ENCODE measurements around the gene SENP1. TPM values are rescaled to one million over a fixed set of nuclear protein-coding genes. Genes with fewer than 3 reads are reported as not detected.

The SENP1 gene
- total RNA-seq, 2 donors from 2014 or later = 36.6 to 59.7 TPM

DNA sequence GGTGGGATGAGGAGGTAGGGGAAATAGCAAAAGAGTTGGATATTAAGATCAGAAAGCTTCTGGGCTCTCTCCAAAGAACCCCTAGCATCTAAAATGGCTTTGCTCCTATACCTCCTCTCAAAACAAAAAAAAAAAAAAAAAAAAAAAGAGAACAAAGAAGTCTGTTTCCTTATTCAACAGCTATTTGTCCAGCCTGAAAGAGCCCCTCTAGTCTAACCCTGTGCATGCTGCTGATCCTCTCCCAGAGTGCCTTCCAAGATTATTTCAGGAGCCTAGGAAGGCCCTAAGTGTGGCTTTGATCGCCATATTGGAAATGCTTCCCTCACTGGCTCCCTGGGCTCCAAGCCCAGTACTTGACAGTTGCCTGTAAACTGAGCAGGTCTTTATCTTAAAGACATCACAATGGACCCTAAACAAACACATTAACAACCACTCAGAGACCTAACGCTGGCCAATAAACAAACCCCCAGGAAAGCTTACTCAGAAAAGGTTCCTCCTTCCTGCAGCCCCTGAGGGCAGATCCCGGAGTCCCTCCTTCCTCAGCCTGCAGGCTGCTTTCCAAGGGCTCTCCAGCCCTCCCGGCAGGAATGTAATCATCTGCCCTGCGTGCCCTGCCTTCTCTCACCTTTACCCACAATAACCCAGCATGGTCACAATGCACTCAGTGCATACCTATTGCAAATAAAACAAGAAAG, 84.2 kb downstream of the SENP1 start:
- Mint-ChIP-seq H3K27me3 (peaks cover 14 to 48% of the 10 kb centered on the region in 2 donors), H3K4me1 (ENCODE audit: low read depth in 2 of 2) (no peaks in the 10 kb centered on the region), H3K27ac (no peak overlapping the region), H3K9me3 (no peaks in the 10 kb centered on the region), H3K36me3 (no peaks in the 10 kb centered on the region), H3K4me3 (no peak overlapping the region)
- DNase-seq (ENCODE audit: low spot score) (no peak), ATAC-seq (no peak)

- H3K27me3 Mint-ChIP-seq = peaks cover 15 to 44% of the 10 kb centered on the region in 2 donors
- ATAC-seq = no peak
- H3K4me3 Mint-ChIP-seq = no peak overlapping the region
- H3K9me3 Mint-ChIP-seq = no peaks in the 10 kb centered on the region
- no peaks in the 10 kb centered on the region for H3K36me3 Mint-ChIP-seq
- H3K4me1 Mint-ChIP-seq (ENCODE audit: low read depth in 2 of 2) = no peaks in the 10 kb centered on the region
- no peak overlapping the region for H3K27ac Mint-ChIP-seq
- DNase-seq (ENCODE audit: low spot score) = no peak
Observed at GRCh38 chr12:48019639-48020265, 86.1 kb downstream of the SENP1 start.

DNA sequence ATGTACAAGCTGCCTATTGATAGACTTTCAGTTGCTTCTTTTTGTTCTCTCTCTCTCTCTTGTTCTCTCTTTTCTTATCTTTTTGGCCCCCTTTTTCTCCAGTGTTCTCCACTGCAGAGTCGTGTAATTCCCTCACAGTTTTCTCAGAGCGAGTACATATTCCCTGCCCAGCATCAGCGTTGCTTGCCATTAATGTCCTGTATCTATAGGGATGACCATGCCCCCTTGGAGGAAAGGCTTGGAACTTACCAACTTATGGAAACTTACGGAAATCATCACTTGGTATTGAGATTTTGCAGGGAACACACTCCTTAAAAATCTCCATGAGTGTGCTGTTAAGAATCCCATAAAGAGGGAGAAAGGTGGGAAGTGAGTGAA, 87.3 kb downstream of the SENP1 start:
- Mint-ChIP-seq H3K4me1 (ENCODE audit: low read depth in 2 of 2) (no peaks in the 10 kb centered on the region), H3K27me3 (peaks cover 15 to 39% of the 10 kb centered on the region in 2 donors), H3K36me3 (no peaks in the 10 kb centered on the region), H3K4me3 (no peak overlapping the region), H3K27ac (no peak overlapping the region), H3K9me3 (no peaks in the 10 kb centered on the region)
- ATAC-seq (no peak), DNase-seq (ENCODE audit: low spot score) (no peak)

DNA sequence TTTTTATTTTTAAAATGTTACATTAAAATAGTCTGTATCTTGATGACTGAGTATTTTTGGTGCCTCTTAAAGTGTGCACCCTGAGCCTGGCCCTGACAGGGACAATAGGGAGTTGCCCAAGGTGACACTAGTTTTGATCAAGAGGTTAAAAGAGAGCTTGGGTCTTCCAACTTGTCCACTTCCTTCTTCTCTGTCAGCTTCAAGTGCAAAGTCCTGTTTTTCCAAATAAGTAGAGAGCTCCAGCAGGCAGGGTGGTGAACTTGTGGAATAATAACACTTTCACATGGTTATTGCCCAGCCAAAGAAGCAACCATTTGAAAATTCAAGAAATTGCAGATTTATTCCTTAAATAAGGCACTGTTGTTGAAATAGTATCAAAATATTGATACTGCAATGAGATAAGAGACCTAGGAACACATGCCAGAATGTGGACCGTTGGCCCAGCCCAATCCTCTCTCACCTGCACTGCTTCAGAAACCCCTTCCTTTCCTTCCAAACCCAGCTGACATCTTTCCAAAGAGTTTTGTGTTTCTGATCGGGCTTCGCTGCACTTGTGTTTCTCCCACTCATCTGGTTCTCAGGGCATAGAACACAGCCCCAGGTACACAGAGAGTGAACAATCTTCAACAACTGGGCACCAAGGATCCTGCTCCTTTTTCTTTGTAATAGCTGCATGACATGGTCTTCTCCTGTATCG, 87.8 kb downstream of the SENP1 start:
- Mint-ChIP-seq H3K4me1 (ENCODE audit: low read depth in 2 of 2) (no peaks in the 10 kb centered on the region), H3K9me3 (no peaks in the 10 kb centered on the region), H3K27me3 (peaks cover 15 to 39% of the 10 kb centered on the region in 2 donors), H3K36me3 (no peaks in the 10 kb centered on the region), H3K4me3 (no peak overlapping the region), H3K27ac (no peak overlapping the region)
- ATAC-seq (no peak), DNase-seq (ENCODE audit: low spot score) (no peak)

DNA sequence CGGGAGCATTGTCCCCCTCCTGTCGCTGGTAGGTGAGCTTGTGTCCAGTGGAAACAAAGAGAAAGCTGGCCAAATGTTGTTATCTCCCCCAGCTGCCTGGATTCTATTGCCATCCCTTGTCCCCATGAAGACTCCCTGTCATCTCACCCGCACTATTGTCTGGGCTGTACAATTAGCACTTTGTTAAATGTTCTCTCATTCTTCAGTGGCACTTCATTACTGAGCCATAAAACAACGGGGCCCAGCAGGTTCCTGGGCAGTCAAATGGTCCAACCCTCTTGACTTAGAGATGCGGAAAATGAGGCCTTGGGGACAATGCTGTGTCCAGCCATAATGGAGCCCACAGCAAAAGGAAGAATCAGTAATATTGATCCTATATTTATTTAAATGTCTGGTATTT, 88.4 kb downstream of the SENP1 start:
- no peak for ATAC-seq

DNA sequence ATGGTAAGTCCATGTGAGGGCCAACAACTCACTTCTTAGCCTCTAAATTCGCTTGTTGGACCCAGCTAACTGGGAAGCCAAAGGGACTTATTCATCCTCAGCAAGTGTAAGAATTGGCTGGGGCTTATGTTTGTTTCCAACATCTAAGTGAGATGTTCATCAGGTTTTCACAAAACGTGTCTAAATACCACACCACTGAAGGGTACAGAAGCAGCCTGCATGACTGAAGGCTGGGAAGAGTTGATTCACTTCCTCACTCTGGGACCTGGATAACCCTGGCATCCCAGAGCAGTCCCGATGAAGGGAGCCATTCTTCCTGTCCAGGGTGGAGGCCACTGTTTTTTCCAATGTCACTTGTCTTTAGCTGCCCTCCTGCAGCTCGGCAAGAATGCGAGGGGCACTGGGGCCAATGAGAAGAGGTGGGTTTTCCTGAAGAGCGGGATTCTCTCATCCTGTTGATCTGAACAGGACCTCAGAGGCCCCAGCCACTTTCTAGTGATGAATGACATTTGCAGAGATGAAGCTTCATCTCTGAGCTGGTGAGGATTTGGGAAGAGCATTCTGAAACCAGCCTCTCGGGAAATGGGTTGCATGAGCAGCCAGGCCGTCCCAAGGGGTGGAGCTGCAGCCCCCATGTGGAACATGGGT, 89.4 kb downstream of the SENP1 start:
- no peak for ATAC-seq

More for the DNA sequence above, 88.4 kb downstream of the SENP1 start:
- Mint-ChIP-seq H3K4me3 (no peak overlapping the region), H3K9me3 (no peaks in the 10 kb centered on the region), H3K4me1 (ENCODE audit: low read depth in 2 of 2) (no peaks in the 10 kb centered on the region), H3K36me3 (no peaks in the 10 kb centered on the region), H3K27me3 (peaks cover 15 to 37% of the 10 kb centered on the region in 2 donors), H3K27ac (no peak overlapping the region)
- DNase-seq (ENCODE audit: low spot score) = no peak

GRCh38 chr12:48015954-48016353, 89.9 kb downstream of the SENP1 start:
- no peaks in the 10 kb centered on the region for H3K4me1 Mint-ChIP-seq (ENCODE audit: low read depth in 2 of 2)
- ATAC-seq (no peak), DNase-seq (ENCODE audit: low spot score) (no peak)
- peaks cover 21 to 29% of the 10 kb centered on the region in 2 donors for H3K27me3 Mint-ChIP-seq
- no peak overlapping the region for H3K4me3 Mint-ChIP-seq
- H3K27ac Mint-ChIP-seq = no peak overlapping the region
- H3K36me3 Mint-ChIP-seq = no peaks in the 10 kb centered on the region
- H3K9me3 Mint-ChIP-seq = no peaks in the 10 kb centered on the region

More for the DNA sequence above, 89.4 kb downstream of the SENP1 start:
- no peaks in the 10 kb centered on the region for H3K36me3 Mint-ChIP-seq
- no peak overlapping the region for H3K27ac Mint-ChIP-seq
- no peaks in the 10 kb centered on the region for H3K4me1 Mint-ChIP-seq (ENCODE audit: low read depth in 2 of 2)
- H3K27me3 Mint-ChIP-seq = peaks cover 20 to 28% of the 10 kb centered on the region in 2 donors
- no peaks in the 10 kb centered on the region for H3K9me3 Mint-ChIP-seq
- H3K4me3 Mint-ChIP-seq = no peak overlapping the region
- no peak for DNase-seq (ENCODE audit: low spot score)

GRCh38 chr12:48015129-48015528, 90.8 kb downstream of the SENP1 start:
- Mint-ChIP-seq H3K27me3 (peaks cover 22 to 28% of the 10 kb centered on the region in 2 donors), H3K27ac (no peak overlapping the region), H3K9me3 (no peaks in the 10 kb centered on the region), H3K4me3 (no peak overlapping the region), H3K36me3 (no peaks in the 10 kb centered on the region), H3K4me1 (ENCODE audit: low read depth in 2 of 2) (no peaks in the 10 kb centered on the region)
- ATAC-seq = no peak
- DNase-seq (ENCODE audit: low spot score) = no peak

DNA sequence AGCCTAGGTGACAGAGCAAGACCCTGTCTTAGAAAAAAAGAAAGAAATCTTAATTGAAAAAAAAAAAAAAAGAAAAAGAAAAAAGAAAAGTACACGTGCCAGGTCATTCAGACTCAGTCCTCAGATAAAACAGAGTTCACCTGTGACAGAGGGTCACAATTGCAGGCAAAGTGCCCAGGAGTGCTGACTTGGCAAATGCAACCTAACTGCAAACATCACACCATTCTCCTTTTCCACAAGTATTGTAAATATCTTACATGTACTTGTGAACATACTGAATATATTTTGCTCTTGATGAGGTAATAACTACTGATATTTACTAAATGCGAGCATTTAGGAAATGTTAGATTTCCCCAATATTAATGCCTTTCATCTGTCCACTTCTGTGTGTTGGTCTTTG, 92.6 kb downstream of the SENP1 start:
- H3K36me3 Mint-ChIP-seq = no peaks in the 10 kb centered on the region
- H3K27ac Mint-ChIP-seq = no peak overlapping the region
- H3K4me3 Mint-ChIP-seq = no peak overlapping the region
- peaks cover 29 to 30% of the 10 kb centered on the region in 2 donors for H3K27me3 Mint-ChIP-seq
- no peak for DNase-seq (ENCODE audit: low spot score)
- ATAC-seq = no peak
- no peaks in the 10 kb centered on the region for H3K4me1 Mint-ChIP-seq (ENCODE audit: low read depth in 2 of 2)
- H3K9me3 Mint-ChIP-seq = no peaks in the 10 kb centered on the region

DNA sequence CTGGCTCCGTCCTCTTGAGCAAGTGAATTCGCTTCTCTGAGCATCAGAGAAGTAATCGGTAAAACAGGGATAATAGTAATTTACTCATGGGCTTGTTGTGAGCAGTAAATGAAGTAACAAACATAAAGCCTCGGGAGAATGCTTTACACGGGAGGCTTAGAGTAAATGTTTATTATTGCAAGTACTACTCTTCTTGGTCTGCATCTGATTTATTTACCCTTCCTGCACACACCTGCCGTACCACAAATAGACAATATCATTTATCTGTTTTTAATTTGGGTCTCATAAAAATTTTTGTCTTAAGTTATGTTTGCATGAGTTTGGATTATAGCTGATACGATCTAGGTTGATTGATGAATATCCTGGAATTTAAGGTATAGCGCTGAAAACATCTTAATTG, 93.8 kb downstream of the SENP1 start:
- no peaks in the 10 kb centered on the region for H3K9me3 Mint-ChIP-seq
- H3K4me3 Mint-ChIP-seq = no peak overlapping the region
- no peak for DNase-seq (ENCODE audit: low spot score)
- H3K27ac Mint-ChIP-seq = no peak overlapping the region
- no peak for ATAC-seq
- H3K36me3 Mint-ChIP-seq = no peaks in the 10 kb centered on the region
- H3K4me1 Mint-ChIP-seq (ENCODE audit: low read depth in 2 of 2) = no peaks in the 10 kb centered on the region
- H3K27me3 Mint-ChIP-seq = peaks cover 29 to 38% of the 10 kb centered on the region in 2 donors

GRCh38 chr12:48010366-48010970, 95.4 kb downstream of the SENP1 start:
- Mint-ChIP-seq H3K36me3 (no peaks in the 10 kb centered on the region), H3K4me1 (ENCODE audit: low read depth in 2 of 2) (peaks cover 0 to 1% of the 10 kb centered on the region in 2 donors), H3K27ac (no peak overlapping the region), H3K27me3 (peaks cover 41 to 54% of the 10 kb centered on the region in 2 donors), H3K9me3 (no peaks in the 10 kb centered on the region), H3K4me3 (no peak overlapping the region)
- DNase-seq (ENCODE audit: low spot score) (no peak), ATAC-seq (peak in 1 of 2 donors; percentile 20)

- Mint-ChIP-seq H3K27me3 (peaks cover 39 to 58% of the 10 kb centered on the region in 2 donors), H3K4me1 (ENCODE audit: low read depth in 2 of 2) (peaks cover 0 to 2% of the 10 kb centered on the region in 2 donors)
Observed at GRCh38 chr12:48009471-48009870, 96.4 kb downstream of the SENP1 start.

GRCh38 chr12:48008950-48009349, 96.9 kb downstream of the SENP1 start:
- H3K36me3 Mint-ChIP-seq = no peaks in the 10 kb centered on the region
- H3K4me1 Mint-ChIP-seq (ENCODE audit: low read depth in 2 of 2) = peaks cover 0 to 3% of the 10 kb centered on the region in 2 donors
- ATAC-seq = no peak
- H3K27me3 Mint-ChIP-seq = peaks cover 39 to 59% of the 10 kb centered on the region in 2 donors
- no peaks in the 10 kb centered on the region for H3K9me3 Mint-ChIP-seq
- no peak overlapping the region for H3K4me3 Mint-ChIP-seq
- no peak for DNase-seq (ENCODE audit: low spot score)
- no peak overlapping the region for H3K27ac Mint-ChIP-seq

More at GRCh38 chr12:48009471-48009870, 96.4 kb downstream of the SENP1 start:
- DNase-seq (ENCODE audit: low spot score) (no peak), ATAC-seq (no peak)
- H3K4me3 Mint-ChIP-seq = no peak overlapping the region
- H3K36me3 Mint-ChIP-seq = no peaks in the 10 kb centered on the region
- no peak overlapping the region for H3K27ac Mint-ChIP-seq
- H3K9me3 Mint-ChIP-seq = no peaks in the 10 kb centered on the region

Data from natural killer cell treated with Interleukin-12 subunit alpha and Interleukin-12 subunit beta and Interleukin-15 and Interleukin-18, amount 100 ng/mL, for 72 hours (primary cell).